Peyer's patch (tissue), 4 donors: Measurements from ENCODE around the gene PLPPR5.

Source experiments
- POLR2A ChIP-seq, 2 donors: fragments of 450-650 bp; IDR thresholded peaks; one replicate each; pipeline ENCODE4 v1.5.1; 2017; ENCODE audit warnings: antibody characterized with exemption in 2 of 2, mild to moderate bottlenecking in 2 of 2, moderate library complexity in 2 of 2
- TF ChIP-seq, protein P1 (sequence below), 6 experiments: fragments of 450-650 bp in 4 of 6; fragments of 200-600 bp in 2 of 6; sonication (generic) in 1 of 6; IDR thresholded peaks; one replicate each; pipeline ENCODE4 v1.5.1; 2017 to 2019; ENCODE audit warnings: antibody characterized with exemption in 6 of 6, mild to moderate bottlenecking in 3 of 6, moderate library complexity in 1 of 6

- TF ChIP-seq, protein P1, sequence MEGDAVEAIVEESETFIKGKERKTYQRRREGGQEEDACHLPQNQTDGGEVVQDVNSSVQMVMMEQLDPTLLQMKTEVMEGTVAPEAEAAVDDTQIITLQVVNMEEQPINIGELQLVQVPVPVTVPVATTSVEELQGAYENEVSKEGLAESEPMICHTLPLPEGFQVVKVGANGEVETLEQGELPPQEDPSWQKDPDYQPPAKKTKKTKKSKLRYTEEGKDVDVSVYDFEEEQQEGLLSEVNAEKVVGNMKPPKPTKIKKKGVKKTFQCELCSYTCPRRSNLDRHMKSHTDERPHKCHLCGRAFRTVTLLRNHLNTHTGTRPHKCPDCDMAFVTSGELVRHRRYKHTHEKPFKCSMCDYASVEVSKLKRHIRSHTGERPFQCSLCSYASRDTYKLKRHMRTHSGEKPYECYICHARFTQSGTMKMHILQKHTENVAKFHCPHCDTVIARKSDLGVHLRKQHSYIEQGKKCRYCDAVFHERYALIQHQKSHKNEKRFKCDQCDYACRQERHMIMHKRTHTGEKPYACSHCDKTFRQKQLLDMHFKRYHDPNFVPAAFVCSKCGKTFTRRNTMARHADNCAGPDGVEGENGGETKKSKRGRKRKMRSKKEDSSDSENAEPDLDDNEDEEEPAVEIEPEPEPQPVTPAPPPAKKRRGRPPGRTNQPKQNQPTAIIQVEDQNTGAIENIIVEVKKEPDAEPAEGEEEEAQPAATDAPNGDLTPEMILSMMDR (IDR thresholded peaks at IDR 0.05): no peak
- no peak for TF ChIP-seq POLR2A (IDR thresholded peaks at IDR 0.05)
Measured at GRCh38 chr1:98919652-98920051, 85.0 kb downstream of the PLPPR5 start.
